Transverse colon (tissue), 4 donors: ENCODE measurements around the gene TRAF7. TPM values are rescaled to one million over a fixed set of nuclear protein-coding genes. Genes with fewer than 3 reads are reported as not detected.

Experiments
- DNase-seq: peaks from one replicate; pipeline ENCODE4 v3.0.0-alpha.2; 2019
- H3K27ac ChIP-seq, 4 donors: fragments of 200-600 bp; sonication (generic); 2 replicates each; pipeline ENCODE4 v1.5.1; 2016 to 2018; ENCODE audit warnings: inconsistent platforms in 4 of 4
- H3K27me3 ChIP-seq: fragments of 200-600 bp; sonication (generic); 2 replicates; pipeline ENCODE4 v1.5.1; 2017; ENCODE audit warnings: inconsistent platforms
- H3K36me3 ChIP-seq, 4 donors: fragments of 200-600 bp; sonication (generic); 2 replicates each; pipeline ENCODE4 v1.5.1; 2017 to 2019; ENCODE audit warnings: inconsistent platforms in 4 of 4
- H3K4me1 ChIP-seq, 4 donors: fragments of 200-600 bp; sonication (generic); 2 replicates each; pipeline ENCODE4 v1.5.1; 2017 to 2020; ENCODE audit warnings: inconsistent platforms in 4 of 4
- H3K4me3 ChIP-seq, 4 donors: fragments of 200-600 bp; sonication (generic); 1 replicate in 1 of 4; 2 replicates in 3 of 4; pipeline versions ENCODE4 v1.5.1 to v1.6.1; 2017 to 2019; ENCODE audit warnings: inconsistent platforms in 4 of 4
- H3K9me3 ChIP-seq, 2 donors: fragments of 200-600 bp; sonication (generic); 2 replicates each; pipeline ENCODE4 v1.5.1; 2017 to 2019; ENCODE audit warnings: inconsistent platforms in 2 of 2
- EP300 ChIP-seq: sonication (generic); formaldehyde crosslinking; IDR thresholded peaks from one replicate; pipeline ENCODE4 v1.6.1; 2017; ENCODE audit warnings: antibody characterized with exemption, low read depth
- POLR2A ChIP-seq: fragments of 450-650 bp; IDR thresholded peaks from one replicate; pipeline ENCODE4 v1.6.1; 2016; ENCODE audit warnings: antibody characterized with exemption, mild to moderate bottlenecking, moderate library complexity
- POLR2AphosphoS5 ChIP-seq, 3 donors: sonication (generic); formaldehyde crosslinking; IDR thresholded peaks; one replicate each; pipeline ENCODE4 v1.6.1; 2016; ENCODE audit warnings: antibody characterized with exemption in 3 of 3
- WGBS, 2 donors: methylation state at CpG; one replicate each; pipeline ENCODE4 v1.1.5; 2018; ENCODE audit warnings: low coverage in 1 of 2; 5-methylcytosine and 5-hydroxymethylcytosine counted together
- in situ Hi-C, 4 donors: fragments of 200-750 bp; cut with MboI; loops; one replicate each; pipeline versions ENCODE4 v1.15.0 to v1.15.1; 2017; ENCODE audit warnings: low sequenced_read_pairs in 3 of 4, low pct_ligation_motif_present in 1 of 4, low pct_unique_long_range_greater_than_20kb in 1 of 4
- intact Hi-C: fragments of 100-400 bp; cut with DNase I; formaldehyde crosslinking; loops from one replicate; pipeline ENCODE4 v1.15.1; 2023; ENCODE audit warnings: low total_unique reads
- total RNA-seq, 4 donors: library from RNA; depleted of rRNA; stranded (reverse); fragments of >200 nt; gene quantifications; one replicate each; pipeline ENCODE4 v1.1.0, GENCODE V29; 2016
- TF ChIP-seq, protein P1 (sequence below), 5 experiments: fragments of 200-600 bp in 3 of 5; fragments of 450-650 bp in 2 of 5; sonication (generic) in 3 of 5; IDR thresholded peaks; 1 replicate in 2 of 5; 2 replicates in 3 of 5; pipeline ENCODE4 v1.5.1; 2016 to 2017; ENCODE audit warnings: antibody characterized with exemption in 5 of 5, inconsistent platforms in 3 of 5, mild to moderate bottlenecking in 2 of 5, moderate library complexity in 1 of 5

The TRAF7 gene
- total RNA-seq, 4 donors from 2014 or later: 43.4 to 80.4 (median 63.0) TPM

GRCh38 chr16:2207872-2208271 lies 52.3 kb downstream of the TRAF7 start:
- in situ Hi-C loops (no loop called here), intact Hi-C loops (no loop called here)
- TF ChIP-seq, protein P1, sequence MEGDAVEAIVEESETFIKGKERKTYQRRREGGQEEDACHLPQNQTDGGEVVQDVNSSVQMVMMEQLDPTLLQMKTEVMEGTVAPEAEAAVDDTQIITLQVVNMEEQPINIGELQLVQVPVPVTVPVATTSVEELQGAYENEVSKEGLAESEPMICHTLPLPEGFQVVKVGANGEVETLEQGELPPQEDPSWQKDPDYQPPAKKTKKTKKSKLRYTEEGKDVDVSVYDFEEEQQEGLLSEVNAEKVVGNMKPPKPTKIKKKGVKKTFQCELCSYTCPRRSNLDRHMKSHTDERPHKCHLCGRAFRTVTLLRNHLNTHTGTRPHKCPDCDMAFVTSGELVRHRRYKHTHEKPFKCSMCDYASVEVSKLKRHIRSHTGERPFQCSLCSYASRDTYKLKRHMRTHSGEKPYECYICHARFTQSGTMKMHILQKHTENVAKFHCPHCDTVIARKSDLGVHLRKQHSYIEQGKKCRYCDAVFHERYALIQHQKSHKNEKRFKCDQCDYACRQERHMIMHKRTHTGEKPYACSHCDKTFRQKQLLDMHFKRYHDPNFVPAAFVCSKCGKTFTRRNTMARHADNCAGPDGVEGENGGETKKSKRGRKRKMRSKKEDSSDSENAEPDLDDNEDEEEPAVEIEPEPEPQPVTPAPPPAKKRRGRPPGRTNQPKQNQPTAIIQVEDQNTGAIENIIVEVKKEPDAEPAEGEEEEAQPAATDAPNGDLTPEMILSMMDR (IDR thresholded peaks at IDR 0.05): no peak
- TF ChIP-seq POLR2AphosphoS5 (IDR thresholded peaks at IDR 0.05) (no peak), EP300 (no peak), POLR2A (no peak)
- H3K27me3 ChIP-seq: no peaks in the 10 kb centered on the region
- DNase-seq: no peak
- no peak overlapping the region for H3K4me3 ChIP-seq
- 91 to 100% methylated on average over 1 to 8 of the region's 9 CpGs for WGBS, 2 donors
- H3K4me1 ChIP-seq: peaks cover 17 to 28% (median 23%) of the 10 kb centered on the region in 4 donors
- peaks cover 0 to 13% (median 3%) of the 10 kb centered on the region in 4 donors for H3K36me3 ChIP-seq
- no peak overlapping the region for H3K27ac ChIP-seq
- no peaks in the 10 kb centered on the region for H3K9me3 ChIP-seq

DNA sequence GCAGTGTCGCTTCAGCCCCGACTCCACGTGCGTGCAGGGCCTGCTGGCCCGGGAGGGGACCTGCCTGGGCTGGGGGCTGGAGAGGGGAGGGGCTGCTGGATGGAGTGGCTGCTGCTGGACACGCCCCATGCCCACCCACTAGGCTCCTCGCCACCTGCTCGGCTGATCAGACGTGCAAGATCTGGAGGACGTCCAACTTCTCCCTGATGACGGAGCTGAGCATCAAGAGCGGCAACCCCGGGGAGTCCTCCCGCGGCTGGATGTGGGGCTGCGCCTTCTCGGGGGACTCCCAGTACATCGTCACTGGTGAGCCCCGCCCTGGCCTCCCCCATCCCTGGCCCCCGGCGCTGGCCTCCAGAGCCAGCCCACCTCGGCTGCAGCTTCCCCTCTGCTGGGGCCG lies 52.7 kb downstream of the TRAF7 start:
- WGBS, 2 donors: 84% methylated on average over 23 of the region's 23 CpGs; no CpG with 5 or more reads in 1 of the 2 donors
- intact Hi-C loops: no loop called here

GRCh38 chr16:2208772-2209171 lies 53.2 kb downstream of the TRAF7 start:
- Histone ChIP-seq H3K27me3 (no peaks in the 10 kb centered on the region), H3K4me3 (no peak overlapping the region), H3K36me3 (peaks cover 0 to 13% (median 3%) of the 10 kb centered on the region in 4 donors), H3K9me3 (no peaks in the 10 kb centered on the region), H3K4me1 (peaks cover 26 to 37% (median 32%) of the 10 kb centered on the region in 4 donors), H3K27ac (no peak overlapping the region)
- in situ Hi-C loops (no loop called here), intact Hi-C loops (no loop called here)
- TF ChIP-seq POLR2A (no peak), POLR2AphosphoS5 (IDR thresholded peaks at IDR 0.05) (no peak), EP300 (no peak)
- TF ChIP-seq, protein P1 (IDR thresholded peaks at IDR 0.05): no peak
- DNase-seq: no peak
- 91% methylated on average over 7 of the region's 9 CpGs; no CpG with 5 or more reads in 1 of the 2 donors for WGBS, 2 donors

More for the DNA sequence above, 52.7 kb downstream of the TRAF7 start:
- Histone ChIP-seq H3K27me3 (no peaks in the 10 kb centered on the region), H3K36me3 (peaks cover 0 to 13% (median 3%) of the 10 kb centered on the region in 4 donors), H3K4me1 (peaks cover 21 to 33% (median 27%) of the 10 kb centered on the region in 4 donors), H3K4me3 (no peak overlapping the region), H3K27ac (no peak overlapping the region), H3K9me3 (no peaks in the 10 kb centered on the region)
- TF ChIP-seq, protein P1 (IDR thresholded peaks at IDR 0.05): no peak
- TF ChIP-seq EP300 (no peak), POLR2A (no peak), POLR2AphosphoS5 (IDR thresholded peaks at IDR 0.05) (no peak)
- DNase-seq: no peak
- in situ Hi-C loops: no loop called here

DNA sequence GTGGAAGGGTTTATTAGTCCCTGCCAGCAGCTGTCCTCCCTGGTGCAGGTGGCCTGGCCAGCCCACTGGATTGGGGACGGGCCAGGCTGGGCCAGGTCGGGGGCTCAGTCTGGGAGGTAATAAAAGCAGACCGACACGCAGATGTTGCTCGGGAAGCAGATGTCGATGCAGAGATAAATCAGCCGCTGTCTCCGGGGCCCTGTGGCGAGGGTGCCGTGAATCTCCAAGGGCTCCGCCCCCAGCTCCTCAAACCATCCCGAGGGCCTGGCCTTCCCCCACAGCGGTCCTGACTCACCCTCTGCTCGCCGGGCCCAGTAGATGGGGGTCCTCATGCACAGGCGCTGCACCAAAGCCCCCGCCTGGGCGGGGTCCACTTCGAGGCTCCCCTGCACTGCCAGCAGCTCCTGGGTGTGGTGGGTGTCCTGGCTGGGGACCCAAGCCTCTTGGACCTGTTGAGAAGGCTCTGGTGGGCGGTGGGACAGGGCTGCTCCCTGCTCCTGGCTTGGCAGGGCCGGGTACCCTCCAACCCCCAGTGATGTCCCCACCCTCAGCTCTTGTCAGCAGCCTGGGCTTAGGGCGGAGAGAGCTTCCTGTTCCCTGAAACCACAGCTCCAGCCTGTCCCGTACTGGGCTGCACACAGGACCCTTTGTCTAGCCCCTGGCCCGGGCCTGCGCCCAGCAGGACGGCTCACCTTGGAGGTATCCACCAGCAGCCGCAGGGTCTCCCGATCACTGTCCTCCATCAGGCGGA lies 53.9 kb downstream of the TRAF7 start:
- Histone ChIP-seq H3K27ac (no peak overlapping the region), H3K27me3 (no peaks in the 10 kb centered on the region), H3K36me3 (peaks cover 0 to 13% (median 3%) of the 10 kb centered on the region in 4 donors), H3K9me3 (no peaks in the 10 kb centered on the region), H3K4me3 (no peak overlapping the region), H3K4me1 (peaks cover 29 to 42% (median 36%) of the 10 kb centered on the region in 4 donors)
- intact Hi-C loops: no loop called here
- no peak for TF ChIP-seq POLR2AphosphoS5 (IDR thresholded peaks at IDR 0.05)
- no peak for TF ChIP-seq EP300
- TF ChIP-seq POLR2A: no peak
- TF ChIP-seq, protein P1 (IDR thresholded peaks at IDR 0.05): no peak
- 89% methylated on average over 24 of the region's 29 CpGs; no CpG with 5 or more reads in 1 of the 2 donors for WGBS, 2 donors
- DNase-seq: no peak
- in situ Hi-C loops: no loop called here
